ENCODE results near the gene RGS8. TPM values are rescaled to one million over a fixed set of nuclear protein-coding genes. Genes with fewer than 3 reads are reported as not detected.

RGS8 gene
- total RNA-seq, 2 donors from 2014 or later: 5.6 to 25.0 TPM

DNA sequence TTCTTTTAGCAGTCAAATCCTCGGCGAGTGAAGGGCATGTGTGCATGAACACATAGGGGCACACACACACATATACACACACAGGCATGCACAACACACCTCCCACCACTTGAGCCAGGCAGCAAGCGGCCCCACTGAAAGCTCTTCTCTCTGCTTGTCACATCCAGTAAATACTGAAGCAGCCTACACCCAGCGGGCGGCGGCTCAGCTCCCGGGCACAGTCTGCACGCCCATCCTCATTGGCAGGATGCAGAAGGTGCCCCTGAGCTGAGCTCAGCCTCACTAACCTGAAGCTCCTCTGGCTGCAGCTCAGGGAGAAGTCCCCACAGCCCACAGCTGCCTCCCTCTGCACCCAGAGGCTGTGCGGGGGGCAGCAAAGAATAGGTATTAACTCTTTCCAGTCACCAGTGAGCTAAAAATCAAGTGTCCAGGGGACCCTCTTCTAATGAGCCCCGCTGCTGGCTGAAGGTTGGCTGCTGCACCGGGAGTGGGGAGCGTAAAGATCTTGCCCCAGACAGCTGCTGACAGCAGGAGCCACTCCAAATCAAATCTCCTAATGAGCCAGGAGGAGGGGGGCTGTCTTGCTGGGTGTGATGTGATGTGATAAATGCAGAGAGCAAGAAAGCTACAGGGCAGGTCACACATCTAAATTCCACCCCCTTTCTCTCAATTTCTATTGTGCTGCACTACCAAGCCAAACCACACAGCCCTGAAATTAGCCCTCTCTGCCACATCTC lies 12.5 kb downstream of the RGS8 start:
- Mint-ChIP-seq H3K27ac (peak overlapping the region; percentile 54), H3K36me3 (ENCODE audit: low read depth) (peaks cover 3% of the 10 kb centered on the region), H3K4me1 (peaks cover 66% of the 10 kb centered on the region), H3K27me3 (ENCODE audit: insufficient read depth) (no peaks in the 10 kb centered on the region), H3K4me3 (peak overlapping the region; percentile 42), H3K9me3 (no peaks in the 10 kb centered on the region)
- H3K27me3 ChIP-seq (ENCODE audit: control insufficient read depth, insufficient read depth, low read length, poor library complexity, severe bottlenecking): no peaks in the 10 kb centered on the region
- TF ChIP-seq, protein P1, sequence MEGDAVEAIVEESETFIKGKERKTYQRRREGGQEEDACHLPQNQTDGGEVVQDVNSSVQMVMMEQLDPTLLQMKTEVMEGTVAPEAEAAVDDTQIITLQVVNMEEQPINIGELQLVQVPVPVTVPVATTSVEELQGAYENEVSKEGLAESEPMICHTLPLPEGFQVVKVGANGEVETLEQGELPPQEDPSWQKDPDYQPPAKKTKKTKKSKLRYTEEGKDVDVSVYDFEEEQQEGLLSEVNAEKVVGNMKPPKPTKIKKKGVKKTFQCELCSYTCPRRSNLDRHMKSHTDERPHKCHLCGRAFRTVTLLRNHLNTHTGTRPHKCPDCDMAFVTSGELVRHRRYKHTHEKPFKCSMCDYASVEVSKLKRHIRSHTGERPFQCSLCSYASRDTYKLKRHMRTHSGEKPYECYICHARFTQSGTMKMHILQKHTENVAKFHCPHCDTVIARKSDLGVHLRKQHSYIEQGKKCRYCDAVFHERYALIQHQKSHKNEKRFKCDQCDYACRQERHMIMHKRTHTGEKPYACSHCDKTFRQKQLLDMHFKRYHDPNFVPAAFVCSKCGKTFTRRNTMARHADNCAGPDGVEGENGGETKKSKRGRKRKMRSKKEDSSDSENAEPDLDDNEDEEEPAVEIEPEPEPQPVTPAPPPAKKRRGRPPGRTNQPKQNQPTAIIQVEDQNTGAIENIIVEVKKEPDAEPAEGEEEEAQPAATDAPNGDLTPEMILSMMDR (conservative IDR thresholded peaks at IDR 0.05): no peak
- no peaks in the 10 kb centered on the region for H3K9me3 ChIP-seq (ENCODE audit: control insufficient read depth, low read length)
- peak; percentile 71 for DNase-seq
- peaks cover 8% of the 10 kb centered on the region for H3K4me1 ChIP-seq (ENCODE audit: control insufficient read depth, insufficient read depth, low read length)
- peak overlapping the region; percentile 38 for H3K4me3 ChIP-seq (ENCODE audit: low read length)
- H3K36me3 ChIP-seq (ENCODE audit: control insufficient read depth, insufficient read depth, low read length): no peaks in the 10 kb centered on the region
- H3K9ac ChIP-seq (ENCODE audit: extremely low read depth, low read length, poor library complexity, severe bottlenecking): no peak overlapping the region
- H3K27ac ChIP-seq (ENCODE audit: low read depth, low read length): peak overlapping the region; percentile 25
- 67% methylated on average over 12 of the region's 12 CpGs; no CpG with 5 or more reads in 1 of the 2 experiments for WGBS, 2 experiments (ENCODE audit: insufficient coverage in 1 of 2, insufficient read length in 1 of 2)

- H3K4me3 ChIP-seq (ENCODE audit: low read length): no peak overlapping the region
- H3K9me3 Mint-ChIP-seq: no peaks in the 10 kb centered on the region
- H3K27ac Mint-ChIP-seq: peak overlapping the region; percentile 66
- no peaks in the 10 kb centered on the region for H3K9me3 ChIP-seq (ENCODE audit: control insufficient read depth, low read length)
- peaks cover 8% of the 10 kb centered on the region for H3K4me1 ChIP-seq (ENCODE audit: control insufficient read depth, insufficient read depth, low read length)
- no peak overlapping the region for H3K27ac ChIP-seq (ENCODE audit: low read depth, low read length)
- peaks cover 62% of the 10 kb centered on the region for H3K4me1 Mint-ChIP-seq
- no peaks in the 10 kb centered on the region for H3K36me3 ChIP-seq (ENCODE audit: control insufficient read depth, insufficient read depth, low read length)
- peak overlapping the region; percentile 42 for H3K4me3 Mint-ChIP-seq
- H3K27me3 Mint-ChIP-seq (ENCODE audit: insufficient read depth): peaks cover 8% of the 10 kb centered on the region
- H3K36me3 Mint-ChIP-seq (ENCODE audit: low read depth): peaks cover 3% of the 10 kb centered on the region
- TF ChIP-seq, protein P1 (conservative IDR thresholded peaks at IDR 0.05): no peak
- H3K27me3 ChIP-seq (ENCODE audit: control insufficient read depth, insufficient read depth, low read length, poor library complexity, severe bottlenecking): no peaks in the 10 kb centered on the region
- H3K9ac ChIP-seq (ENCODE audit: extremely low read depth, low read length, poor library complexity, severe bottlenecking): no peak overlapping the region
- no peak for DNase-seq
- 81 to 84% methylated on average over 6 to 9 of the region's 11 CpGs for WGBS, 2 experiments (ENCODE audit: insufficient coverage in 1 of 2, insufficient read length in 1 of 2)
Observed at GRCh38 chr1:182670032-182670749, 14.2 kb downstream of the RGS8 start.

DNA sequence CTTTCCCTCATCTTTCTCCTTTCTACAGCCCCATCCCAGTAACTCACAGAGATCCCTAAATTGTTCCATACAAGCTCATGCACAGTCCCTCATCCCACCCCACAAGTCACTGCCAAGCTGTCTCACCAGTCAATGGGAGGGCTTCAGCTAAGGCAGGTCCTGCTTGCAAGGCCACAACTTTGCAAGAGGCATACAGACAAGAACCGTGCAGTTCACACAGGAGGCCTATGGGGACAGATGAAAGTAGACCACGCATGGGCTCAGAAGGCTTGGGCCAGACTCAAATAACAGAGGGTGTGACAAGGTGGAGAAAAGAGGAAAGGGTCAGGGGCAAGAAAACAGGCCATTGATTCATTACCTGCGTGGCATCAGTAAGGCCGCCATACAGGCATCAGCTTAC lies 15.1 kb downstream of the RGS8 start:
- no peak for DNase-seq
- H3K27me3 Mint-ChIP-seq (ENCODE audit: insufficient read depth): peaks cover 12% of the 10 kb centered on the region
- no peaks in the 10 kb centered on the region for H3K27me3 ChIP-seq (ENCODE audit: control insufficient read depth, insufficient read depth, low read length, poor library complexity, severe bottlenecking)
- H3K27ac Mint-ChIP-seq: no peak overlapping the region
- no peak overlapping the region for H3K4me3 Mint-ChIP-seq
- H3K4me1 ChIP-seq (ENCODE audit: control insufficient read depth, insufficient read depth, low read length): peaks cover 8% of the 10 kb centered on the region
- H3K27ac ChIP-seq (ENCODE audit: low read depth, low read length): no peak overlapping the region
- H3K36me3 ChIP-seq (ENCODE audit: control insufficient read depth, insufficient read depth, low read length): no peaks in the 10 kb centered on the region
- H3K36me3 Mint-ChIP-seq (ENCODE audit: low read depth): peaks cover 3% of the 10 kb centered on the region
- TF ChIP-seq, protein P1 (conservative IDR thresholded peaks at IDR 0.05): peak; percentile 32
- no peak overlapping the region for H3K9ac ChIP-seq (ENCODE audit: extremely low read depth, low read length, poor library complexity, severe bottlenecking)
- no peaks in the 10 kb centered on the region for H3K9me3 Mint-ChIP-seq
- peaks cover 54% of the 10 kb centered on the region for H3K4me1 Mint-ChIP-seq
- WGBS, 2 experiments (ENCODE audit: insufficient coverage in 1 of 2, insufficient read length in 1 of 2): 92 to 98% methylated on average over 4 of the region's 4 CpGs
- no peaks in the 10 kb centered on the region for H3K9me3 ChIP-seq (ENCODE audit: control insufficient read depth, low read length)
- no peak overlapping the region for H3K4me3 ChIP-seq (ENCODE audit: low read length)

All from endodermal cell (in vitro differentiated cells).